NCI-H748 treated with DMSO at 0.1 percent for 48 hours (cell line): Measurements from ENCODE around the gene DNAJB7.
"Not testable (repeated sequence)": the region's sequence is repeated elsewhere in the genome, so short reads cannot be mapped to it uniquely, and the experiment has no call there.

Source experiments
- DNase-seq: peaks from one replicate; lab custom pipeline; 2025; lab: John Stamatoyannopoulos, UW

The DNAJB7 gene

GRCh38 chr22:40862013-40862412, at the start of gene DNAJB7:
DNAJB7 (minus strand) TSS chr22:40862113; CDS start chr22:40861994, 119 bp downstream.
- no peak for DNase-seq

- DNase-seq, result no peak
Observed at GRCh38 chr22:40908895-40909294, 47.0 kb upstream of the DNAJB7 start.

GRCh38 chr22:40904101-40904500, 42.2 kb upstream of the DNAJB7 start:
- DNase-seq, result no peak

GRCh38 chr22:40898850-40899357, 37.0 kb upstream of the DNAJB7 start:
- peak; percentile 63 for DNase-seq

- DNase-seq, result no peak
Observed at GRCh38 chr22:40894417-40894816, 32.5 kb upstream of the DNAJB7 start.

- no peak for DNase-seq
Observed at GRCh38 chr22:40890881-40891280, 29.0 kb upstream of the DNAJB7 start.

- no peak for DNase-seq
Observed at GRCh38 chr22:40889116-40889515, 27.2 kb upstream of the DNAJB7 start.

GRCh38 chr22:40878922-40879321, 17.0 kb upstream of the DNAJB7 start:
- no peak for DNase-seq

GRCh38 chr22:40877488-40877887, 15.6 kb upstream of the DNAJB7 start:
- no peak for DNase-seq

- no peak for DNase-seq
Observed at GRCh38 chr22:40876907-40877306, 15.0 kb upstream of the DNAJB7 start.

GRCh38 chr22:40875111-40875510, 13.2 kb upstream of the DNAJB7 start:
- no peak for DNase-seq

- no peak for DNase-seq
Observed at GRCh38 chr22:40874016-40874415, 12.1 kb upstream of the DNAJB7 start.

GRCh38 chr22:40868379-40868778, 6.5 kb upstream of the DNAJB7 start:
- DNase-seq, result not testable (repeated sequence)

- no peak for DNase-seq
Observed at GRCh38 chr22:40867109-40867508, 5.2 kb upstream of the DNAJB7 start.

- no peak for DNase-seq
Observed at GRCh38 chr22:40862537-40862936, 624 bp upstream of the DNAJB7 start.

- DNase-seq, result no peak
Observed at GRCh38 chr22:40857309-40857855, 4.5 kb downstream of the DNAJB7 start.

- peak; percentile 94 for DNase-seq
Observed at GRCh38 chr22:40856513-40857308, 5.2 kb downstream of the DNAJB7 start, which contains the start of the genes ST13 and XPNPEP3. ST13 (minus strand) TSS chr22:40856639; CDS start chr22:40856540, 99 bp downstream. XPNPEP3 (plus strand) TSS chr22:40857148; CDS start chr22:40857182, 34 bp downstream.

- DNase-seq, result no peak
Observed at GRCh38 chr22:40855979-40856512, 5.9 kb downstream of the DNAJB7 start.

GRCh38 chr22:40855071-40855978, 6.6 kb downstream of the DNAJB7 start:
- no peak for DNase-seq

GRCh38 chr22:40853961-40854360, 8.0 kb downstream of the DNAJB7 start:
- no peak for DNase-seq

GRCh38 chr22:40853333-40853732, 8.6 kb downstream of the DNAJB7 start:
- DNase-seq, result no peak

- not testable (repeated sequence) for DNase-seq
Observed at GRCh38 chr22:40845816-40846215, 16.1 kb downstream of the DNAJB7 start.
